ENCODE results near the gene DTHD1.

DTHD1 gene

DNA sequence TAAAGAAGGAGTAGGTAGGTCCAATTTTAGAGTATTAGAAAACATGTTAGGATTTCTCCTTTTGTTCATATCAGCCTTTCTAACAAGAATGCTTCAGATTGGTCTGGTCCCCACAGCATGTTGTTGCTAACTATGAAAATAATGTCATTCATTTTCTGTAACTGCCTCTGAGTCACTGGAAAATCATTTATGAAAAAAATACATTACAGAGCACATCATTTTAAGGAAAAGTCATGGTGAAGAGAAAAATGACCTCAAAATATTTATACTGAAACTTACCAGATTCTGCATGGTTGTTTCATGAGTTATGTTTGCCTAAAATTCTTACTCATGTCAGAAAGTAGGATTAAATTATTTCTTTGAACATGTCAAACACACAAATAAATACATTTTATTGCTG, 35.2 kb downstream of the DTHD1 start:
- DNase-seq (ENCODE audit: low spot score) = no peak

DNA sequence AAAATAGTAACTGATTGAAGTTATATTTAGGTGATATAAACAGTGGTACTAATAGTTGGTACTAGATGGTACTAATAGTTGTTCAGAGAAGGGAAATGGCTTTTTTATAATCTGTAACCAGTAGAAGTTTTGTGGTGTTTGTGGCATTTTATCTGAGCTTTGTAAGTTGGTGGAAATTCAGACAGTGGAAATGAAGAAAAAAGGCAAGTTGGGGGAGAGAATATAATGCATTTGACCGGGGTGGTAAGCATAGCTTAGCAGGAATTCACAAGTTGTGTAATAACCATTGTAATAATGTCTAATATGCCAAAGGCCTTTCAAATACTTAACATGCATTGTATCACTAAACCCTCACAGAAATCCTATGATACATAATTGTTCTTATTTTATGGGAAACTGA, 36.3 kb downstream of the DTHD1 start:
- DNase-seq (ENCODE audit: low spot score) = no peak

GRCh38 chr4:36320117-36320896, 38.9 kb downstream of the DTHD1 start:
- DNase-seq (ENCODE audit: low spot score) = no peak

DNA sequence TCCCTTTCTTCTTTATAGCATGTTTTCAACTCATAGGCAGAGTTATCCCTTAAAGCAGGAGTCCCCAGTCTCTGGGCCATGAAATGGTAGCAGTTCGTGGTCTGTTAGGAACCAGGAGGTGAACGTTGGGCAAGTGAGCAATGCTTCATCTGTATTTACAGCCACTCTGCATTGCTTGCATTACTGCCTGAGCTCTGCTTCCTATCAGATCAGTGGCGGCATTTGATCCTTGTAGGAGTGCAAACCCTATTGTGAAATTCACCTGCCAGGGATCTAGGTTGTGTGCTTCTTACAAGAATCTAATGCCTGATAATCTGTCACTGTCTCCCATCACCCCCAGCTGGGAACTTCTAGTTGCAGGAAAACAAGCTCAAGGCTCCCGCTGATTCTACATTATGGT, 39.8 kb downstream of the DTHD1 start:
- no peak for DNase-seq (ENCODE audit: low spot score)

GRCh38 chr4:36322921-36323354, 41.5 kb downstream of the DTHD1 start:
- no peak for DNase-seq (ENCODE audit: low spot score)

DNA sequence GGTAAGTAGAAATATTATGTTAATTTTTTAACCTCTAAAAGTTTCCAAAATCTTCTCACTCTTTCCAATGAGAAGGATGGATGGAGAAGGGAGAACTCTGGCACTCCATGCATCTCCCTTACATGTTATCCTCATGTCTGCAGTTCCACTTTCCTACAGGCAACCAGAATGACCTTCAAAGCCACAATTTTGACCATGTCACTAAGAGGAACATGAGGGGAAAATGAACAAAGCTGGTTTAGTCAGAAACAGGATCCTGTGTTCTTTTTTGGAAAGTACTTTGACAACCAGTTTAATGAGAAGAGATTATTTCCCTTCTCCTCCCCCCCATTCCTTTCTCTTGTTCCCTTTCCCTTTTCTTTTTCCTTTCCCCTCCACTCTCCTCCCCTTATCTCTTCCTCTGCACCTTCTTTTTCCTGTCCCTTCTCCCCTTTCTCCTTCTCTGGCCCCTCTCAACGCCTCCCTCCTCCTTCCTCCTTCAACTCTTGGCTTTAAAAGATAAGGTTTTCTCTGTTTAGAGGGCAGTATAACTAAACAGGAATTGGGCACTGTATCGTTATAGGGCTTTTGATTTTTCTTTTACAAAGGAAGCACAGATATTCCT, 42.5 kb downstream of the DTHD1 start:
- no peak for DNase-seq (ENCODE audit: low spot score)

- DNase-seq (ENCODE audit: low spot score) = no peak
These were observed 43.4 kb downstream of the DTHD1 start for GRCh38 chr4:36324808-36325207.

DNA sequence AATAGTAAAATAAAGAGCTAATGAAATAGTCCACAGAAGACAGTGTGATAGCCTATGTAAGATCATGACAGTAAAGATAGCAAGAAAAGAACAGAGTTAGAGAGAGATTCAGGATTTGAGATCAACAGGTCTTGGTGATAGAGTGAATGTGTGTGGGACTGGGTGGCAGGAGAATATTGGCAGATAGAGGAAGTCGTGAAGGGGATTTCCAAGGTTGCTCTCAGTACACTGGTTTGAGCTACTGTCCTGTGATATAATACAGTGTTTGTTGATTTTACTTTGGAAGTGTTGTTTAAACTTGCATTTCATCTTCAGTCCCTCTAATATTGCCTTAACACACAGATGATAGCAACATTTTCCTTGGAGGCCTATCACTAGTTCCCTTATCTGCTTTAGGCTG, 44.1 kb downstream of the DTHD1 start:
- DNase-seq (ENCODE audit: low spot score) = no peak

GRCh38 chr4:36325926-36326325, 44.5 kb downstream of the DTHD1 start:
- no peak for DNase-seq (ENCODE audit: low spot score)

DNA sequence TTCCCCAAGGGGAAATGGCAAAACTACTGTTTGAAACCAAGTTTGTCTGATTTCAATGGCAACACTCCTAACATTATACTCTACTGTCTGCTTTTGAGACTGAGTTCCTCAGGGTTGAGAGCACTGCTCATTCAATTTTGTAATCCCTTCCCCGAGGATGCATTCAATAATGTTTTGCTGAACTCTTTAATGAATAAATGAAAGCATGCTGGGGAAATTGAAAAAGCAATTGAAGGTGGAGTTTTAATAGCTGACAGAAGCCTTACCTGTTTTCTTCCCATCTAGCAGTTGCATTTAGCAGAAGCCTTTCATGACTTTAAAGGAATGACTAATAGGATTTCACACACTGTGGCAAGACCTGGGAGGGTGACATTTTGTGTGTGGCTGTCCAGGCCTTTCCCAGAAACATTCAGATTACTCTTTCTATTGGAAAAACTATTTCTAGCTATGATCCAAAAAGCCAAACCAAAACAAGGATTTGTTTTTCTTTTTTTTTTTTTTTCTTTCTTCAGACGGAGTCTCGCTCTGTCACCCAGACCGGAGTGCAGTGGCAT, 45.1 kb downstream of the DTHD1 start:
- no peak for DNase-seq (ENCODE audit: low spot score)

DNA sequence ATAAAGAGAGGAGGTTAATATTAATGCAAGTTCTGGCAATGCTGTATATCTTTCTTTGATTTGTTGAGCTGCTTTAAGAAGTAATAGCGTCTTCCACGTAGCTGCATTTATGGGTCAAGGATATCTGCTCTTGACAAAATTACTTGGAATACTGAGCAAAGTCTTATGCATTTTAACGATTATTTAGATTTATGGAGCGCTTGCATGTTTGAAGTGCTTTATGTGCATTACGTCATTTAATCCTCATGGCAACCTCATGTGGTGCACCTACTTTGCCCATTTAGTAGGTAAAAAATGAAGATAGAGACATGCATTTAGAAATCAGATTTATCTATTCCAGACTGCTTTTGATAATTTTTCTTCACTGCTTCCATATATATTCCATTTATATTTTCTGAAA, 46.0 kb downstream of the DTHD1 start:
- no peak for DNase-seq (ENCODE audit: low spot score)

- no peak for DNase-seq (ENCODE audit: low spot score)
These were observed 46.7 kb downstream of the DTHD1 start for GRCh38 chr4:36328130-36328529.

DNA sequence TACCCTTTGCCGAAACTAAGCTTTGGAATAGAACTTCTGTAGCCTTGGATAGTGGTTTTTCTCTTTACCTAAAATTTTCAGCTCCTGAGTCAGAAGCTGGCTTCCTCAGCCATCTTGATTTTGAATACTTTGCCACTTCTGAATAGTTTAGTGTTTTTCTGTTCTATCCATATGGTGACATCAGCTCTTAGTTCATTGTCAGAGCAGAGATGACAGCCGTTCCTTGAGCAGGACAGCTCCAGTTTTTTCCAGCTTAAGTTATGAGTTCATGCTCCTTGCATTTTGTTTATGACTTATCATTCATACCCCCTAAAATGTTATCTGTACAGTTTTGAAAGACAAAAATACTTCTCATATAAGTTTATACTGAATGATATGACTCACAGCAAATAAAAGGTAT, 47.8 kb downstream of the DTHD1 start:
- no peak for DNase-seq (ENCODE audit: low spot score)

GRCh38 chr4:36330796-36331195, 49.4 kb downstream of the DTHD1 start:
- no peak for DNase-seq (ENCODE audit: low spot score)

- no peak for DNase-seq (ENCODE audit: low spot score)
These were observed 50.8 kb downstream of the DTHD1 start for GRCh38 chr4:36332023-36332781.

- DNase-seq (ENCODE audit: low spot score) = no peak
These were observed 51.3 kb downstream of the DTHD1 start for GRCh38 chr4:36332782-36333131.

- no peak for DNase-seq (ENCODE audit: low spot score)
These were observed 52.0 kb downstream of the DTHD1 start for GRCh38 chr4:36333303-36333877.

GRCh38 chr4:36337665-36338185, 56.3 kb downstream of the DTHD1 start:
- DNase-seq (ENCODE audit: low spot score) = no peak

- DNase-seq (ENCODE audit: low spot score) = no peak
These were observed 57.6 kb downstream of the DTHD1 start for GRCh38 chr4:36338973-36339372.

GRCh38 chr4:36341936-36342335, 60.5 kb downstream of the DTHD1 start:
- DNase-seq (ENCODE audit: low spot score) = no peak

GRCh38 chr4:36343501-36344175, 62.2 kb downstream of the DTHD1 start:
- no peak for DNase-seq (ENCODE audit: low spot score)
